HepG2 (cell line): Measurements from ENCODE around the gene POLR3GL. TPM values are rescaled to one million over a fixed set of nuclear protein-coding genes. Genes with fewer than 3 reads are reported as not detected.

Experiments used
- AKAP8 ChIP-seq: sonication (generic); formaldehyde crosslinking; IDR thresholded peaks from 2 replicates; pipeline ENCODE4 v1.5.1; 2020; ENCODE audit warnings: mild to moderate bottlenecking, missing genetic modification reagents
- ATF4 ChIP-seq, 2 experiments: fragments of 450-650 bp in 1 of 2; sonication (generic) in 1 of 2; formaldehyde crosslinking; IDR thresholded peaks; 2 replicates each; pipeline versions ENCODE4 v1.5.0 to v1.8.0; 2020 to 2022; ENCODE audit warnings: mild to moderate bottlenecking in 1 of 2, missing genetic modification reagents in 1 of 2
- E2F5 ChIP-seq: sonication (generic); formaldehyde crosslinking; conservative IDR thresholded peaks from 2 replicates; pipeline ENCODE4 v1.4.0; 2020; ENCODE audit warnings: missing genetic modification reagents
- HMGXB4 ChIP-seq, 2 experiments: sonication (generic) in 1 of 2; formaldehyde crosslinking in 1 of 2; IDR thresholded peaks; 2 replicates each; pipeline versions ENCODE4 v1.4.0 to v1.6.1; 2018 to 2020; ENCODE audit warnings: missing genetic modification reagents in 2 of 2, borderline replicate concordance in 1 of 2, low read depth in 1 of 2, mild to moderate bottlenecking in 1 of 2, missing biosample characterization in 1 of 2
- HOMEZ ChIP-seq: IDR thresholded peaks from 2 replicates; pipeline ENCODE4 v1.6.1; 2016; ENCODE audit warnings: low read depth
- KLF9 ChIP-seq: IDR thresholded peaks from 2 replicates; pipeline ENCODE4 v1.6.1; 2016; ENCODE audit warnings: low read depth
- MNT ChIP-seq: fragments of 450-650 bp; IDR thresholded peaks from 2 replicates; pipeline ENCODE4 v1.6.1; 2016
- SALL1 ChIP-seq: sonication (generic); formaldehyde crosslinking; IDR thresholded peaks from 2 replicates; pipeline ENCODE4 v1.8.0; 2022; ENCODE audit warnings: mild to moderate bottlenecking, missing genetic modification reagents
- SIX1 ChIP-seq: sonication (generic); formaldehyde crosslinking; IDR thresholded peaks from 2 replicates; pipeline ENCODE4 v1.4.0; 2020; ENCODE audit warnings: missing genetic modification reagents, borderline replicate concordance
- SKI ChIP-seq: fragments of 450-650 bp; IDR thresholded peaks from one replicate; pipeline ENCODE4 v1.6.1; 2018; ENCODE audit warnings: mild to moderate bottlenecking; ENCODE audit not compliant: partially characterized antibody
- TEAD3 ChIP-seq: optimal IDR thresholded peaks from 2 replicates; pipeline ENCODE3; 2016; ENCODE audit warnings: borderline replicate concordance
- ZHX1 ChIP-seq: sonication (generic); formaldehyde crosslinking; IDR thresholded peaks from 2 replicates; pipeline ENCODE4 v1.8.1; 2022; ENCODE audit warnings: low read depth, mild to moderate bottlenecking, missing genetic modification reagents
- ZNF652 ChIP-seq: IDR thresholded peaks from 2 replicates; pipeline ENCODE4 v1.6.1; 2016; ENCODE audit warnings: low read depth, borderline replicate concordance
- ZXDC ChIP-seq: sonication (generic); formaldehyde crosslinking; IDR thresholded peaks from 2 replicates; pipeline ENCODE4 v1.5.0; 2020; ENCODE audit warnings: mild to moderate bottlenecking, missing genetic modification reagents
- polyA plus RNA-seq, 8 experiments: library from polyadenylated mRNA; depleted of rRNA in 3 of 8; stranded (reverse) in 7 of 8; unstranded in 1 of 8; fragments of >200 nt; fragmentation: Illumina TruSeq in 4 of 8; extraction: Trizol in 4 of 8; gene quantifications; 2 replicates each; pipeline versions ENCODE4 v1.2.1 to v1.2.3, GENCODE V29; 2011 to 2016; ENCODE audit warnings: low read depth in 4 of 8, missing spikeins in 1 of 8, mixed read lengths in 1 of 8; ENCODE audit not compliant: insufficient read depth in 1 of 8
- total RNA-seq, 5 experiments: library from RNA; depleted of rRNA; stranded (reverse); fragments of >200 nt; fragmentation: Illumina TruSeq; extraction: Trizol; gene quantifications; 2 replicates each; pipeline ENCODE4 v1.2.3, GENCODE V29; 2016; ENCODE audit warnings: low read depth in 1 of 5

Gene POLR3GL
- total and polyA plus RNA-seq, 2 of the 13 experiments (the other 11 are each of a cell fraction or from before 2014, with no cell fraction given), result 11.5 to 12.4 TPM

GRCh38 chr1:146020058-146021049 is 55.9 kb downstream of the POLR3GL start (continued):
- no peak for TF ChIP-seq E2F5
- TF ChIP-seq ATF4 (CRISPR knock-in tag; IDR thresholded peaks at IDR 0.05), result peak in 1 of 2 experiments; percentile 24; a peak in 1 of 4 replicates
- TF ChIP-seq KLF9 (CRISPR knock-in tag), result no peak
- TF ChIP-seq TEAD3, result peak; percentile 23
- no peak for TF ChIP-seq ZNF652 (CRISPR knock-in tag)
- TF ChIP-seq ZXDC (CRISPR knock-in tag), result no peak
- TF ChIP-seq SKI, result no peak
- peak; percentile 69; the same call in 1 of the 2 replicates for TF ChIP-seq ZHX1
- no peak for TF ChIP-seq SIX1 (CRISPR knock-in tag)
- TF ChIP-seq SALL1 (CRISPR knock-in tag), result peak; percentile 60
- no peak for TF ChIP-seq HOMEZ (CRISPR knock-in tag)
- no peak for TF ChIP-seq HMGXB4 (CRISPR knock-in tag; IDR thresholded peaks at IDR 0.05; ENCODE audit: borderline replicate concordance in 1 of 2, low read depth in 1 of 2)
- TF ChIP-seq AKAP8, result no peak
- no peak for TF ChIP-seq MNT
